Measurements from ENCODE around the gene MAST4. TPM values are rescaled to one million over a fixed set of nuclear protein-coding genes. Genes with fewer than 3 reads are reported as not detected.

The MAST4 gene
- total and polyA plus RNA-seq, 2 of the 4 experiments (the other 2 are of a cell fraction) = 4.8 to 6.8 TPM

- ATAC-seq (ENCODE audit: low read depth) = no peak
- no peak overlapping the region for H2BK20ac ChIP-seq (ENCODE audit: low read depth, low read length)
- H3K9ac ChIP-seq (ENCODE audit: low read depth, low read length) = no peak overlapping the region
- H3K27ac ChIP-seq (ENCODE audit: insufficient read depth, low read length) = no peak overlapping the region
- H2BK5ac ChIP-seq (ENCODE audit: low read depth, low read length, poor library complexity, severe bottlenecking) = no peak overlapping the region
- H3K9me3 ChIP-seq (ENCODE audit: control insufficient read depth, insufficient read depth, low read length) = no peaks in the 10 kb centered on the region
- H3K79me1 ChIP-seq (ENCODE audit: low read depth in 1 of 2, low read length in 2 of 2) = no peaks in the 10 kb centered on the region
- DNase-seq = no peak
- H3K27me3 ChIP-seq (ENCODE audit: control insufficient read depth, insufficient read depth, low read length) = no peaks in the 10 kb centered on the region
- peaks cover 3% of the 10 kb centered on the region; the same call in 1 of the 2 replicates for H3K9me1 ChIP-seq (ENCODE audit: insufficient read depth, low read length)
- H4K5ac ChIP-seq (ENCODE audit: low read depth, low read length) = no peak overlapping the region
- H2AK5ac ChIP-seq (ENCODE audit: low read depth, low read length) = no peak overlapping the region
- H3K18ac ChIP-seq (ENCODE audit: low read depth, low read length) = no peak overlapping the region
- H3K4ac ChIP-seq (ENCODE audit: low read depth, low read length) = no peak overlapping the region
- no peak overlapping the region for H2AFZ ChIP-seq (replicated peaks; ENCODE audit: low read length, poor library complexity)
- no TSS peak for BruUV-seq (replicated peaks)
- dilution Hi-C loops (cut with HindIII; ENCODE audit: low sequenced_read_pairs, unreplicated experiment) = no loop called here
- no peak for TF ChIP-seq MAZ (IDR thresholded peaks at IDR 0.05; ENCODE audit: borderline replicate concordance, low read depth, low read length)
- TF ChIP-seq RFX5 (IDR thresholded peaks at IDR 0.05; ENCODE audit: low read depth, low read length) = no peak
- TF ChIP-seq RAD21 (IDR thresholded peaks at IDR 0.05; ENCODE audit: low read length) = no peak
- no peak for TF ChIP-seq NFE2L2 (IDR thresholded peaks at IDR 0.05; ENCODE audit: low read depth, low read length)
- TF ChIP-seq FOS (IDR thresholded peaks at IDR 0.05; ENCODE audit: low read depth, low read length) = no peak
- no peak for TF ChIP-seq BHLHE40 (IDR thresholded peaks at IDR 0.05; ENCODE audit: low read depth, low read length)
- TF ChIP-seq USF2 (IDR thresholded peaks at IDR 0.05; ENCODE audit: low read depth, low read length) = no peak
- TF ChIP-seq MAFK (IDR thresholded peaks at IDR 0.05; ENCODE audit: low read depth, low read length) = no peak
- TF ChIP-seq MXI1 (IDR thresholded peaks at IDR 0.05; ENCODE audit: borderline replicate concordance, low read depth, low read length) = no peak
- no peak for TF ChIP-seq SMC3 (IDR thresholded peaks at IDR 0.05; ENCODE audit: low read depth, low read length)
- TF ChIP-seq POLR2A (IDR thresholded peaks at IDR 0.05; ENCODE audit: low read depth, low read length) = no peak
- TF ChIP-seq ELK1 (IDR thresholded peaks at IDR 0.05; ENCODE audit: borderline replicate concordance, low read depth, low read length) = no peak
- no peak for TF ChIP-seq RCOR1 (IDR thresholded peaks at IDR 0.05; ENCODE audit: insufficient replicate concordance, low read length)
- no peak for TF ChIP-seq CEBPB (IDR thresholded peaks at IDR 0.05; ENCODE audit: low read depth, low read length)
- H3K36me3 ChIP-seq (ENCODE audit: control insufficient read depth, insufficient read depth, low read length) = no peaks in the 10 kb centered on the region
- H3K14ac ChIP-seq (replicated peaks; ENCODE audit: low read depth, low read length) = no peak overlapping the region
- no peak overlapping the region for H4K8ac ChIP-seq (ENCODE audit: low read depth in 2 of 2, low read length in 2 of 2)
- no peak overlapping the region for H3K56ac ChIP-seq (ENCODE audit: extremely low read depth, insufficient read depth, low read length)
- intact Hi-C loops (cut with micrococcal nuclease) = no loop called here
- H4K20me1 ChIP-seq (ENCODE audit: insufficient read depth, low read length) = no peaks in the 10 kb centered on the region
- in situ Hi-C loops (cut with MboI; ENCODE audit: low sequenced_read_pairs) = no loop called here
- no CpG with 5 or more reads among the region's 5 CpGs for WGBS, 2 experiments (ENCODE audit: extremely low coverage in 2 of 2, insufficient read length in 1 of 2)
- H2BK15ac ChIP-seq (ENCODE audit: low read depth, low read length) = no peak overlapping the region
- POLR2A ChIA-PET (ENCODE audit: unreplicated experiment) = no interaction called here
- no peak overlapping the region for H3K4me2 ChIP-seq (ENCODE audit: low read depth, low read length)
- no peak overlapping the region for H2AK9ac ChIP-seq (replicated peaks; ENCODE audit: low read depth, low read length, poor library complexity)
- H3K23ac ChIP-seq (ENCODE audit: low read depth, low read length) = no peak overlapping the region
- no peak overlapping the region for H4K91ac ChIP-seq (ENCODE audit: insufficient read depth, low read depth, low read length)
- H2BK120ac ChIP-seq (ENCODE audit: low read depth, low read length) = no peak overlapping the region
- CTCF ChIA-PET = no interaction called here
- H3K4me1 ChIP-seq (ENCODE audit: control insufficient read depth, insufficient read depth, low read length) = peaks cover 2% of the 10 kb centered on the region; the same call in 1 of the 2 replicates
- H3K4me3 ChIP-seq (ENCODE audit: insufficient read depth, low read depth, low read length) = no peak overlapping the region
Observed at GRCh38 chr5:66982470-66982869, 386.3 kb downstream of the MAST4 start.

All from IMR-90 (cell line).